BE2C (cell line): ENCODE data around the gene ATMIN. TPM values are rescaled to one million over a fixed set of nuclear protein-coding genes. Genes with fewer than 3 reads are reported as not detected.

Experiments used
- DNase-seq: peaks from one replicate; pipeline ENCODE4 v3.0.0-alpha.2; 2020
- H3K27me3 ChIP-seq: fragments of 250-450 bp; sonication (Bioruptor Pico); 2 replicates; pipeline ENCODE4 v1.5.1; 2020; ENCODE audit warnings: mild to moderate bottlenecking
- H3K36me3 ChIP-seq: fragments of 250-450 bp; sonication (Bioruptor Pico); 2 replicates; pipeline ENCODE4 v1.5.1; 2020; ENCODE audit warnings: mild to moderate bottlenecking
- H3K4me1 ChIP-seq: fragments of 250-450 bp; sonication (Bioruptor Pico); 2 replicates; pipeline ENCODE4 v1.5.1; 2020
- H3K4me3 ChIP-seq: 2 replicates; pipeline ENCODE4 v1.5.1; 2011; ENCODE audit warnings: low read depth, low read length
- H3K9me3 ChIP-seq: fragments of 250-450 bp; sonication (Bioruptor Pico); 2 replicates; pipeline ENCODE4 v1.5.1; 2020
- polyA plus RNA-seq: library from polyadenylated mRNA; unstranded; fragments of >200 nt; gene quantifications from one replicate; pipeline ENCODE4 v1.2.1, GENCODE V29; 2012; ENCODE audit warnings: low read depth, missing spikeins; ENCODE audit not compliant: insufficient read length, insufficient read depth
- TF ChIP-seq, protein P1 (sequence below): IDR thresholded peaks from 2 replicates; pipeline ENCODE4 v1.5.1; 2012; ENCODE audit warnings: mild to moderate bottlenecking, low read depth, low read length

ATMIN gene, protein sequence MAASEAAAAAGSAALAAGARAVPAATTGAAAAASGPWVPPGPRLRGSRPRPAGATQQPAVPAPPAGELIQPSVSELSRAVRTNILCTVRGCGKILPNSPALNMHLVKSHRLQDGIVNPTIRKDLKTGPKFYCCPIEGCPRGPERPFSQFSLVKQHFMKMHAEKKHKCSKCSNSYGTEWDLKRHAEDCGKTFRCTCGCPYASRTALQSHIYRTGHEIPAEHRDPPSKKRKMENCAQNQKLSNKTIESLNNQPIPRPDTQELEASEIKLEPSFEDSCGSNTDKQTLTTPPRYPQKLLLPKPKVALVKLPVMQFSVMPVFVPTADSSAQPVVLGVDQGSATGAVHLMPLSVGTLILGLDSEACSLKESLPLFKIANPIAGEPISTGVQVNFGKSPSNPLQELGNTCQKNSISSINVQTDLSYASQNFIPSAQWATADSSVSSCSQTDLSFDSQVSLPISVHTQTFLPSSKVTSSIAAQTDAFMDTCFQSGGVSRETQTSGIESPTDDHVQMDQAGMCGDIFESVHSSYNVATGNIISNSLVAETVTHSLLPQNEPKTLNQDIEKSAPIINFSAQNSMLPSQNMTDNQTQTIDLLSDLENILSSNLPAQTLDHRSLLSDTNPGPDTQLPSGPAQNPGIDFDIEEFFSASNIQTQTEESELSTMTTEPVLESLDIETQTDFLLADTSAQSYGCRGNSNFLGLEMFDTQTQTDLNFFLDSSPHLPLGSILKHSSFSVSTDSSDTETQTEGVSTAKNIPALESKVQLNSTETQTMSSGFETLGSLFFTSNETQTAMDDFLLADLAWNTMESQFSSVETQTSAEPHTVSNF
- 27.6 TPM for polyA plus RNA-seq

DNA sequence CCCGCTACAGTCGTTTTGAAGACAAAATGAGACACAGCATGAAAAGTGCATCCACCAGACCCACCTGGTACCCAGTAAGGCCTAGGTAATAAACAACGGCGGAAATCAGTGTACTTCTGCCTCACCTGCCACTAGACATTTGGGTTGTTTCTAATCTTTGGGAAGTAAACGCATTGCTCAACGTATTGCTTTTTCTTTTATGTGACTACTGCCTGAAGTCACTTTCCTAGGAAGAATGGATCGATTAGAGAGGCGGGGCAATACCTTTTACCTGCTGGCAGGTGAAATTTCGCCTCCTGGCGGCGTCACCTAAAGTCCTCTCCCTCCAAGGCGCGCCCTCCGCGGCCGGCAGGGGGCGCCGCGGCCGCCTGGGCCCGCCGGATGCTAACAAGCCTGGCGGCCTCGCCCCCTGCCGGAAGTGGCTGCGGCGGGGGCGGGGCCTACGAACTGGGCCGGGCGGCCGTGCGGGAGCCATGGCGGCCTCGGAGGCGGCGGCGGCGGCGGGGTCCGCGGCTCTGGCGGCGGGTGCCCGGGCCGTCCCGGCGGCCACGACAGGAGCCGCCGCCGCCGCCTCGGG lies at the start of gene ATMIN:
Gene ATMIN (plus strand): TSS at position 445 of the 577 bp plus-strand sequence. CDS start 29 bp downstream, at position 474.
- DNase-seq = peak; percentile 91
- TF ChIP-seq, protein P1, sequence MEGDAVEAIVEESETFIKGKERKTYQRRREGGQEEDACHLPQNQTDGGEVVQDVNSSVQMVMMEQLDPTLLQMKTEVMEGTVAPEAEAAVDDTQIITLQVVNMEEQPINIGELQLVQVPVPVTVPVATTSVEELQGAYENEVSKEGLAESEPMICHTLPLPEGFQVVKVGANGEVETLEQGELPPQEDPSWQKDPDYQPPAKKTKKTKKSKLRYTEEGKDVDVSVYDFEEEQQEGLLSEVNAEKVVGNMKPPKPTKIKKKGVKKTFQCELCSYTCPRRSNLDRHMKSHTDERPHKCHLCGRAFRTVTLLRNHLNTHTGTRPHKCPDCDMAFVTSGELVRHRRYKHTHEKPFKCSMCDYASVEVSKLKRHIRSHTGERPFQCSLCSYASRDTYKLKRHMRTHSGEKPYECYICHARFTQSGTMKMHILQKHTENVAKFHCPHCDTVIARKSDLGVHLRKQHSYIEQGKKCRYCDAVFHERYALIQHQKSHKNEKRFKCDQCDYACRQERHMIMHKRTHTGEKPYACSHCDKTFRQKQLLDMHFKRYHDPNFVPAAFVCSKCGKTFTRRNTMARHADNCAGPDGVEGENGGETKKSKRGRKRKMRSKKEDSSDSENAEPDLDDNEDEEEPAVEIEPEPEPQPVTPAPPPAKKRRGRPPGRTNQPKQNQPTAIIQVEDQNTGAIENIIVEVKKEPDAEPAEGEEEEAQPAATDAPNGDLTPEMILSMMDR = peak; percentile 93
- Histone ChIP-seq H3K4me1 (no peaks in the 10 kb centered on the region; the same call in 1 of the 2 replicates), H3K36me3 (peaks cover 4% of the 10 kb centered on the region; the same call in 1 of the 2 replicates), H3K9me3 (no peaks in the 10 kb centered on the region; the same call in 1 of the 2 replicates), H3K4me3 (peak within 1 kb of the TSS; percentile 82), H3K27me3 (no peaks in the 10 kb centered on the region)

DNA sequence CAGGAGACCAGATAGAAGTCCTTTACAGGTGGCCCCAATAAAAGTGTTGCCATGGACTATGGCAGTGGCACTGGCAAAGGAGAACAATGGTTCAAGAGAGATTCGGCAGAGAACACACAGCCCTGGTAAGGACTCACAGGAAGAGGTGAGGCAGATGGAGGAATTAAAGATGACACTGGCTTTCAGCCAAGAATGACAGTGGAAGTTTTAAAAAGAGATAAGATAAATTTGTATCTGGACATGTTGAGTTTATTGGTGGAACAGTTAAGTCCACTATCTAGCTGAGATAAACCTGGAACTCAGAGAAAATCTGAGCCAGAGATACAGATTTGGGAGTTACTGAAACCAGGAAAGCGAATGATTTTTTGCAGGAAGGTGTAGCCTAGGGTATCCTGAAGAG lies 49.1 kb upstream of the ATMIN start:
- H3K4me1 ChIP-seq = no peaks in the 10 kb centered on the region; the same call in 1 of the 2 replicates
- TF ChIP-seq, protein P1 = no peak
- H3K27me3 ChIP-seq = no peaks in the 10 kb centered on the region

DNA sequence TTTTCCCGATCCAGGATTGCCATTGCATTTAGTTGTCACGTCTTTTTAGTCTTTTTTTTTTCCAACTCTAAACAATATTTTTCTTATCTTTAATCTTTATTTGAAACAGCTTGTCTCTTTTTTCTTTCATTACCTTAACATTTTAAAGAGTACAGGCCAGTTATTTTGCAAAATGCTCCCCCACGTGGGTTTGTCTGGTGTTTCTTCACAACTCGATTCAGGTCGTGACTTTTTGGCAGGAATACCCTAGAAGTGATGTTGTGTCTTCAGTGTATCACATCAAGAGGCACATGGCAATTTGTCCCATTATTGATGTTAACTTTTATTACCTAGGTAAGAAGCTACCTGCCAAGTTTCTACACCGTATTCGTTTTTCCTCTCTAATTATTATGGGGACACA lies 46.9 kb upstream of the ATMIN start:
- H3K9me3 ChIP-seq = no peaks in the 10 kb centered on the region
- no peak for DNase-seq
- no peaks in the 10 kb centered on the region for H3K27me3 ChIP-seq
- no peaks in the 10 kb centered on the region; the same call in 1 of the 2 replicates for H3K36me3 ChIP-seq
- TF ChIP-seq, protein P1 = no peak
- no peaks in the 10 kb centered on the region; the same call in 1 of the 2 replicates for H3K4me1 ChIP-seq
- H3K4me3 ChIP-seq = no peak overlapping the region

More for the DNA sequence above, 49.1 kb upstream of the ATMIN start:
- no peak for DNase-seq
- Histone ChIP-seq H3K9me3 (no peaks in the 10 kb centered on the region), H3K36me3 (no peaks in the 10 kb centered on the region; the same call in 1 of the 2 replicates), H3K4me3 (no peak overlapping the region)

DNA sequence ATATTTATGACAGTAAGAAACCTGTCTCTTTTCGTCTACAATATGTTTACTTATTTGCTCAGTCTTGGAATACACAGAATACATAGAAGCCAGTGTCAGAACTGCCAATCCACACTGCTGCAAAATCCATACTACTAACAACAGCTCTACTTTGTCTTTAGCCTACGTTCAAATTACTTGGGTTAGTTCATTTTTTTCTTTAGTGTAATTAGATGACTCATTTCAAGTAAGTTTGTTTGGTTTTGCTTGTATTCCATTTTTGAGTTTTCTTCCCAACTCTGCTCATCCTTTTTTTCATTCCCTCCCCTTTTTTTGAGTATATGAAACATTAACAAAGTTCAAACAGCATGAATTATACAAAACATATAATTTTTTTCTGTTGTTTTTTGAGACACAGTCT lies 45.8 kb upstream of the ATMIN start:
- Histone ChIP-seq H3K4me1 (no peaks in the 10 kb centered on the region; the same call in 1 of the 2 replicates), H3K27me3 (no peaks in the 10 kb centered on the region), H3K9me3 (no peaks in the 10 kb centered on the region), H3K4me3 (no peak overlapping the region), H3K36me3 (no peaks in the 10 kb centered on the region; the same call in 1 of the 2 replicates)
- TF ChIP-seq, protein P1 = no peak
- no peak for DNase-seq

DNA sequence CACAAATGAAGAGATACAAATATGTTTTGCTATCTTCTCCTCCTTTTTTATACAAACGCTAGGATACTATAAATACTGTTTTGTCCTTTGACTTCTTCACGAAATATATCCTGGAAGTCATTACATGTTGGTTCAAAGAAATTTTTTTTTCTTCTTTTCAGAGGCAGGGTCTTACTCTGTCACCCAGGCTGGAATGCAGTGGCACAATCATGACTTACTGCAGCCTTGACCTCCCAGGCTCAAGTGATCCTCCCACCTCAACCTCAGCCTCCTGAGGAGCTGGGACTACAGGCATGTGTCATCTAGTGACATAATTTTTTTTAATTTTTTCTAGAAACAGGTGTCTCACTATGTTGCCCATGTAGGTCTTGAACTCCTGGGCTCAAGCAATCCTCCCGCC lies 45.1 kb upstream of the ATMIN start:
- H3K4me1 ChIP-seq = no peaks in the 10 kb centered on the region; the same call in 1 of the 2 replicates
- no peaks in the 10 kb centered on the region; the same call in 1 of the 2 replicates for H3K36me3 ChIP-seq

More for the DNA sequence above, 45.1 kb upstream of the ATMIN start:
- DNase-seq = no peak
- H3K9me3 ChIP-seq = no peaks in the 10 kb centered on the region
- H3K27me3 ChIP-seq = no peaks in the 10 kb centered on the region
- TF ChIP-seq, protein P1 = no peak
- H3K4me3 ChIP-seq = no peak overlapping the region
